ENCODE measurements around the gene CHGA.

Gene CHGA

GRCh38 chr14:92945959-92946846, 23.3 kb downstream of the CHGA start:
- no peak for DNase-seq

- DNase-seq, result no peak
Measured at GRCh38 chr14:92946847-92947545, 24.0 kb downstream of the CHGA start.

GRCh38 chr14:92948647-92949046, 25.7 kb downstream of the CHGA start:
- DNase-seq, result no peak

GRCh38 chr14:92949496-92950192, 26.7 kb downstream of the CHGA start:
- DNase-seq, result no peak

- DNase-seq, result no peak
Measured at GRCh38 chr14:92950193-92950540, 27.2 kb downstream of the CHGA start.

GRCh38 chr14:92950773-92951172, 27.8 kb downstream of the CHGA start:
- no peak for DNase-seq

- no peak for DNase-seq
Measured at GRCh38 chr14:92951261-92951660, 28.3 kb downstream of the CHGA start.

GRCh38 chr14:92951912-92952471, 29.0 kb downstream of the CHGA start:
- peak; percentile 84 for DNase-seq

GRCh38 chr14:92952481-92953298, 29.7 kb downstream of the CHGA start:
- no peak for DNase-seq

- DNase-seq, result no peak
Measured at GRCh38 chr14:92953526-92953925, 30.6 kb downstream of the CHGA start.

GRCh38 chr14:92954933-92955332, 32.0 kb downstream of the CHGA start:
- no peak for DNase-seq

- no peak for DNase-seq
Measured at GRCh38 chr14:92955381-92955780, 32.4 kb downstream of the CHGA start.

GRCh38 chr14:92956961-92957360, 34.0 kb downstream of the CHGA start:
- no peak for DNase-seq

GRCh38 chr14:92958373-92959188, 35.6 kb downstream of the CHGA start:
- no peak for DNase-seq

- no peak for DNase-seq
Measured at GRCh38 chr14:92959189-92959531, 36.2 kb downstream of the CHGA start.

GRCh38 chr14:92959761-92960680, 37.1 kb downstream of the CHGA start:
- no peak for DNase-seq

- DNase-seq, result no peak
Measured at GRCh38 chr14:92960706-92961566, 38.0 kb downstream of the CHGA start.

- DNase-seq, result no peak
Measured at GRCh38 chr14:92961567-92961855, 38.6 kb downstream of the CHGA start.

GRCh38 chr14:92962031-92962830, 39.3 kb downstream of the CHGA start:
- DNase-seq, result no peak
